ENCODE measurements around the gene UGT1A7. TPM values are rescaled to one million over a fixed set of nuclear protein-coding genes. Genes with fewer than 3 reads are reported as not detected.
"Not testable (repeated sequence)": the region's sequence is repeated elsewhere in the genome, so short reads cannot be mapped to it uniquely, and the experiment has no call there.

The UGT1A7 gene
- total RNA-seq (2014; rRNA removed; shearing (Covaris generic)), result not detected in 2 replicates
- 0.07 and 0.24 TPM in 2 replicates for polyA plus RNA-seq (2014; cell fraction: nucleus; rRNA removed)

DNA sequence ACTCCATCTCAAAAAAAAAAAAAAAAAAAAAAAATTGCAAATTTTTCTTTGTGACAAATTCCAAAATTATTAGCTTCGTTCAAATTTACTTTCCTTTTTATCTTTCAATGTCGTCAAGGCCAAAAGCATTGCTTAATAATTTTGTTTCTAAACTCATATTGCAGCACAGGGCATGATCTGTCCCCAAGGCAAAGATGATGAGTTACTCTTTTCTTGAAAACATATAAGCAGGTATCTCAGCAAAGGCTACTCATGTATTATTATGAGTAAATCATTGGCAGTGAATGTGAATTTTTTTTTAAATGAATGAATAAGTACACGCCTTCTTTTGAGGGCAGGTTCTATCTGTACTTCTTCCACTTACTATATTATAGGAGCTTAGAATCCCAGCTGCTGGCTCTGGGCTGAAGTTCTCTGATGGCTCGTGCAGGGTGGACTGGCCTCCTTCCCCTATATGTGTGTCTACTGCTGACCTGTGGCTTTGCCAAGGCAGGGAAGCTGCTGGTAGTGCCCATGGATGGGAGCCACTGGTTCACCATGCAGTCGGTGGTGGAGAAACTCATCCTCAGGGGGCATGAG is at the start of gene UGT1A7:
TSS of gene UGT1A7 (plus strand) at position 381 of the 579 bp plus-strand sequence. CDS start at position 418, 37 bp downstream.
- no peak for DNase-seq (ENCODE audit: extremely low read depth, low read depth)

DNA sequence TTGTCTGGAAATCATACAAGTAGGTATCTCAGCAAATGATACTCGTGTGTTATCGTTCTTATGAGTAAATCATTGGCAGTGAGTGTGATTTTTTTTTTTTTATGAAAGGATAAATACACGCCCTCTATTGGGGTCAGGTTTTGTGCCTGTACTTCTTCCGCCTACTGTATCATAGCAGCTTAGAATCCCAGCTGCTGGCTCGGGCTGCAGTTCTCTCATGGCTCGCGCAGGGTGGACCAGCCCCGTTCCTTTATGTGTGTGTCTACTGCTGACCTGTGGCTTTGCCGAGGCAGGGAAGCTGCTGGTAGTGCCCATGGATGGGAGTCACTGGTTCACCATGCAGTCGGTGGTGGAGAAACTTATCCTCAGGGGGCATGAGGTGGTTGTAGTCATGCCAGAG is 45.4 kb upstream of the UGT1A7 start, which contains the start of gene UGT1A10:
TSS of gene UGT1A10 (plus strand) at position 143 of the 400 bp plus-strand sequence. CDS start at position 218, 75 bp downstream.
- DNase-seq (ENCODE audit: extremely low read depth, low read depth), result not testable (repeated sequence)

DNA sequence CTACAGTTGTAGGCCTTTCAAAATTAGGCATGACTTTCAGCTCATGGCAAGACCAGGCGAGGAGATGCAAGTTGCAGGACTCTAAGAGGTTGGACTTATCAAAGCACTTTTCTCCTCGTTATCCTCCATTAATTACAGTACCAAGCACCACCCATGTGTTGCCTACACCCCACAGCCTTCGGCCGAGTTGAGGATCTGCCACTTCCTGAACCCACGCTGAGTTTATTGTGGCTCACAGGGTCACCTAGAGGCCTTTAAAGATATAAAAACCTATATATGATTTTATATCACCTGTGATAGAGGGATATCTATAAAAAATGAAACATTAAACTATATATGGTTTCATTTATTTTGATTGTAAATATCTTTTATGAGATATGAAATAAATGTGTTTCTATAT is 42.9 kb upstream of the UGT1A7 start:
- DNase-seq (ENCODE audit: extremely low read depth, low read depth), result no peak

DNA sequence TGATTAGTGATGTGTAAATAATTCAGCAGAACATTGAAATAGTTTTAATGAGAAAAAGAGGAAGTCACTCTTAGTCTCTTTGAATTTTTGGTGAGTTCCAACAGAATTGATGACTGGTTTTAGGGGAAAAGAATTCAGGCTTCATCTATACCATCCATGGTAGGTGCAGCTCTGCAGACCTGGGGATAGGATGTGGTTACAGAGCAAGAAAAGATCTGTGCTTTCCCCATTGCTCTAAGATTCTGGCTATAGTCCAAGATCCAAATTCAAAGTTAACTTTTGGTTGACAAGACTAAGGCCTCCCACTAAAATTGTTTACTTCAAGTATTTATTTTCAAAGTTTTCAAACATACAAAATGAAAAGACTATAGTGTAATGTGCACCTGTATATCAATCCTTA is 41.8 kb upstream of the UGT1A7 start:
- no peak for DNase-seq (ENCODE audit: extremely low read depth, low read depth)

DNA sequence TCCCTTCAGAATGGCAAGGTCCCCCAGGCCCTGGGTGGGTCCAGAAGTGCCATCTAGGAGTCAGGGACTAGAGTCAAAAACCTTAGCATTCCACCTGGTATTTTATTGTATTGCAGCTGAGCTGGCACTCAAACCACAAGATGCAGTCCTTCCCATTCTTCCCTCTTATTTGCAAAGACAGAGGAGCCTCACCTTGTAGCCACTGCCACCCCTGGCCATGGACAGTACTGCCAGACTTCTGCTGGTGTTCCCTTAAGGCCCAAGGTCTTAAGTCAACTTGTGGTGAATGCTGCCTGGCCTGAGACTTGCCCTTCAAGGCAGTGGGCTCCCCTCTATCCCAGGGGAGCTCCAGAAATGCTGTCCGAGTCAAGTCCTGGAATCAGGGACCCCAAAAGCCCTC is 38.6 kb upstream of the UGT1A7 start:
- DNase-seq (ENCODE audit: extremely low read depth, low read depth), result peak; percentile 14

DNA sequence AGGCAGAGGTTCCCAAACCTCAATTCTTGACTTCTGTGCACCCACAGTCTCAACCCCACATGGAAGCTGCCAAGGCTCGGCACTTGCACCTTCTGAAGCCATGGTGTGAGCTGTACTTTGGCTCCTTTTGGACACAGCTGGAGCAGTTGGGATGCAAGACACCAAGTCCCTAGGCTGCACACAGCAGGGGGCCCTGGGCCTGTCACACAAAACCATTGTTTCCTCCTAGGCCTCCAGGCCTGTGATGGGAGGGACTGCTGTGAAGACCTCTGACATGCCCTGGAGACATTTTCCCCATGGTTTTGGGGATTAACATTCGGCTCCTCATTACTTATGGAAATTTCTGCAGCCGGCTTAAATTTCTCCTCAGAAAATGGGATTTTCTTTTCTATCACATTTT is 35.7 kb upstream of the UGT1A7 start:
- not testable (repeated sequence) for DNase-seq (ENCODE audit: extremely low read depth, low read depth)

DNA sequence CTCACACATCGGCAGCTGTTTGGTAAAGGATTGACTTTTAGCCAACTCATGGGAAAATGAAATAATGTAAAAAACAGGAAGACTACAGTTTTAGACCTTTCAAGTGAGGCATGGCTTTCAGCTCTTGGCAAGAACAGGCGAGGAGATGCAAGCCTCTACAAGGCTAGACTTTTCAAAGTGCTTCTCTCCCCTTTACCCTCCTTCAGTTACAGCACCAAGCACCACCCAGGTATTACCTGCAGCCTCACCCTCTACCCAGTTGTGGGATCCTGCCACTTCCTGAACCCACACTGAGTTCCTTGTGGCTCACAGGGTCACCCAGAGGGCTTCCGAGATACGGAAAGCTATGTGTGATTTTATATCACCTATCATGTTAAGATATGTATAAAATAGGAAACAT is 30.7 kb upstream of the UGT1A7 start:
- no peak for DNase-seq (ENCODE audit: extremely low read depth, low read depth)

DNA sequence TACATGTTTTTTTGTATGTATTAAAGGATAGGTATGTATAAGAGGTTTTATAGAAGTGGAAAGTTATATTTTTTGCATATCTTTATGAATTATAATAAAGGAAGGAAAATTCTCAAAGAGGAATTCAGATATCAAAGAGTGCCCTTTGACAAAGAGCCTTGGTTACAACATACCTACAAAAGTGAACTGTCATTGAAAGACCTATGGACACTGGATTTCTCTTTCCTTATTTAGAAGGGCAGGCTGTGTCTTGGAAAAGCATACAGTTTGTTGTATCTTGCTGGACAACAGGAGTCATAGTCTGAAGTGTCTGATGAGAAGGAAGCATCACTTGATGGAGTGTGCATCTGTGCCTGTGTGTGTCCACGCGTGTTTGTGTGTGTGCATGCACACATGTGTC is 30.3 kb upstream of the UGT1A7 start:
- no peak for DNase-seq (ENCODE audit: extremely low read depth, low read depth)

DNA sequence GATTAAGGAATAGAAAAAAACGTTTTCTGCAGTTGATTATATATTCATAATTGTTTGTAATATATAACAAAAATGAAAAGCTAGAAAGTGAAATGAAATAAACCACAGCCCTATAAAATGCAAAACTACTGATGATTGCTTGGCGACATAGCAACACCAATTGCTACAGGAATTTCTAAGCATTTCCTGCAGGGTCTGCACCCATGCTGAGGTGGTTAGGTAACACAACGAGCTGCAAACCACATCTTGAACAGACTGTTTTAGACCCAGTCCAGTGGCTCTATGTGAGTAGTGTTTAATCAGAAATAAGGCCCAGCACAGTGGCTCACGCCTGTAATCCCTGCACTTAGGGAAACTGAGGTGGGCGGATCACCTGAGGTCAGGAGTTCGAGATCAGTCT is 27.2 kb upstream of the UGT1A7 start:
- no peak for DNase-seq (ENCODE audit: extremely low read depth, low read depth)

DNA sequence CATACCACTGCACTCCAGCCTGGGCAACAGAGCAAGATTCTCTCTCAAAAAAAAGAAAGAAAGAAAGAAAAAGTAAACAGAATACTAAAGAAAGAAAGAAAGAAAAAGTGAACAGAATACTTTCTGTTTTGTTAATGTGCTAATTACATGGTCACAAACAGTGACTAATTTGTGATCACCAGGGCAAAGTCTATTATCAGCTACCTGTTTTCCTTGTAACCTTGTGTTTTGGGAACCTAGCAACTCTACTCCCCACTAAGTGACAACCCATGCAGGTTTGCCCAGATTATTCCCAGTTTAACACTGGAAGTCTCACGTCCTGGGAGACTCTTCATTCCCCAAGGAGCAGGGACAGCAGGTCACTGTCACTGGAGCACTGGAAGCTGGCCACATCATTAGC is 26.7 kb upstream of the UGT1A7 start:
- no peak for DNase-seq (ENCODE audit: extremely low read depth, low read depth)

DNA sequence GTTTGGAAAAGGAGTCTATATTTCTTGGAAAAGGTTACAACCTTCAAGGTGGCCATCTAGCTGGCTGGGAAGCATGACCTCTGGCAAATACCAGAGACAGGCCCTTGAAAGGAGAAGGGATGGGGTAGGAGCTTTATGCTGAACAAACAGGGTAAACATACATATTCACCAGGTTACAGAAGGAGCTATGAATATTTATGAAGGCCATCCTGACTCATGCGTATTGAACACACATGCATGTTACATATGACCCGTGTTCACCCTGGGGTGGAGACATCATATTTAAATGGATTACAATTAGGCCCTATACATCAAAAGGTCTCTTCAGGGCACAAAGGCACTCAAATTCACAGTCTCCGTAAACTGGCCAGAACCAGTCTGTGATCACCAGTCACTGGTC is 25.8 kb upstream of the UGT1A7 start:
- not testable (repeated sequence) for DNase-seq (ENCODE audit: extremely low read depth, low read depth)

DNA sequence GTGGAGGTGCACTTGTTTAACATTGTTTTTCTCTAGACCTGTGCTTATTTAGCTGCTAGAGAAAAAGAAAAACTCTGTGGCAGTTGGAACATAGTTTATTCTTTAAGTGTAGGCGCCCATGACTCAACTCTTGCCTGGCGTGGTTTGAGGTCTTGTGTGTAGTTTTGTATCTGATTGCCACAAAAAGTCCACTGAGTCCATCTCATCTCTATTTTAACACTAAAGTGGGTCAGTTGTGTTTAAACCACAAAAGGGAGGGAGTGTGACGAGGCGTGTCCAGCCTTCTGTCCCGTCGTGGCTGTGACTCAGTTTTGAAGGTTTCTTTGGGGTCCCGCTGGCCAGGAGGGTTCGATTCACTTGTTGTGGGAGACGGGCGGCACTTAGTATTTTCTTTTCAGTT is 25.3 kb upstream of the UGT1A7 start:
- DNase-seq (ENCODE audit: extremely low read depth, low read depth), result no peak

DNA sequence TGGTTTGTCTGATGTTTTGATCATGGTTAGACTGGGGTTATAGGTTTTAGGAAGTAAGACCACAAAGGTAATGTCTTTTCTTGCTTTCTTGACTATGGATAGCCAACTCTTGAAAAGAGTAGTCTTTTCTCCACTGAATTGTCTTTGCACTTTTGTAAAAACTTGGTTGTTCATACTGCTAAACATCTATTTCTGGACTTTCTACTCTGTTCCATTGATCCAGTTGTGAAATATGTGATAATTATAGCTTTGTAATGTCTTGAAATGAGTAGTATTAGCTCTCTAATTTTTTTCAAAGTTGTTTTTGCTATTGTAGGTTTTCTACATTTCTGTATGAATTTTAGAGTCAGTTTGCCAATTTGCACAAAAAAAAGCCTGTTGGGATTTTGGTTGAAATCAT is 23.1 kb upstream of the UGT1A7 start:
- DNase-seq (ENCODE audit: extremely low read depth, low read depth), result no peak

DNA sequence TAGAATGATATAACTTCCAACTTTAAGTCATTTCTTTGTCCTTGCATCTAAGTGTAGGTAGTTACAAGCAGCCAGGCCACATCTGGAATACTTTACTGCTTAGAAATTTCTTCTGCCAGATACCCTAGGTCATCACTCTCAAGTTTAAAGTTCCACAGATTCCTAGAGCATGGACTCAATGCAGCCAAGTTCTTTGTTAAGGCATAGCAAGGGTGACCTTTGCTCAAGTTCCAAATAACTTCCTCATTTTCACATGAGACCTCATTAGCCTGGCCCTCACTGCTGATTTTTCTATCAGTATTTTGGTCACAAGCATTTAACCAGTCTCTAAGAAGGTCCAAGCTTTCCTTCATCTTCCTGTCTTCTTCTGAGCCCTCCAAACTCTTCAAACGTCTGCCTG is 17.8 kb upstream of the UGT1A7 start:
- DNase-seq (ENCODE audit: extremely low read depth, low read depth), result no peak

DNA sequence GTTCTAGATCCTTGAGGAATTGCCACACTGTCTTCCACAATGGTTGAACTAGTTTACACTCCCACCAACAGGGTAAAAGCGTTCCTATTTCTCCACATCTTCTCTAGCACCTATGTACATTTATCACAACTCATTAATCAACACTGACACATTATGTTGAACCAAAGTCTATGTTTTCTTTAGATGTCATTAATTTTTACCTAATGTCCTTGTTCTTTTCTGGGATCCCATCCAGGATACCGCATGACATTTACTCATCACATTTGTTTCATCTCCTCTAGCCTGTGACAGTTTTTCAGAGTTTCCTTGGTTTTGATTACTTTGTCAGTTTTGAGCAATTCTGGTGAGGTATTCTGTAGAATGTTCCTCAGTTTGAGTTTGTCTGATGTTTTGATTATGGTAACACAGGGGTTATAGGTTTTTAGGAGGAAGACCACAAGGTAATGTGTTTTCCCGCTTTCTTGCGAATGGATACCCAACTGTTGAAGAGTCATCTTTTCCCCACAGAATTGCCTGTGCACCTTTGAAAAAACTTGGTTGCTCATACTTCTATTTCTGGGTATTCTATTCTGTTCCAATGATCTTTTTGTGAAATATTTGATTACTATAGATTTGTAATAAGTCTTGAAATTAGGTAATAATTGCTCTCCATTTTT is 13.0 kb upstream of the UGT1A7 start:
- no peak for DNase-seq (ENCODE audit: extremely low read depth, low read depth)

DNA sequence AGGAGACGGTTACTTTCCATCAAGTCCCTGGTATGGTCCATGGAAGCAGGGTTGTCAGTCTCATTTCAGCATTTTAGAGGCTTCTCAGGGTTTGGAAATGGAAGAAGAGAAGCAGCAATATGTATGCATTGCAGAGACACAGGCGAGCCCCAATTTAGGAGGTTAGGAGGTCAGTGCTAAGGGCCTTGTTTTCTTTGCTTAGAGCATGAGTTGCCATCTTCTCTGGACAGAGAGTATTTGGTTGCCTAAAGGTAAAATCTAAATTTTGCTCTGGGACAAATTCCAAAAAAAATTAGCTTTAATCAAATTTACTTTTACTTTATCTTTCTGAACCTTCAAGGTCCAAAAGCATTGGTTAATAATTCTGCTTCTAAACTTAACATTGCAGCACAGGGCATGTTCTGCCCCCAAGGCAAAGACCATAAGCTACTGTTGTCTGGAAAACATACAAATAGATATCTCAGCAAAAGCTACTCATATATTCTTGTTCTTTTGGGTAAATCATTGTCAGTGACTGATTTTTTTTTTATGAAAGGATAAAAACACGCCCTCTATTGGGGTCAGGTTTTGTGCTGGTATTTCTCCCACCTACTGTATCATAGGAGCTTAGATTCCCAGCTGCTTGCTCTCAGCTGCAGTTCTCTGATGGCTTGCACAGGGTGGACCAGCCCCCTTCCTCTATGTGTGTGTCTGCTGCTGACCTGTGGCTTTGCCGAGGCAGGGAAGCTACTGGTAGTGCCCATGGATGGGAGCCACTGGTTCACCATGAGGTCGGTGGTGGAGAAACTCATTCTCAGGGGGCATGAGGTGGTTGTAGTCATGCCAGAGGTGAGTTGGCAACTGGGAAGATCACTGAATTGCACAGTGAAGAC is 10.2 kb upstream of the UGT1A7 start, which contains the start of gene UGT1A9:
TSS of gene UGT1A9 (plus strand) at position 609 of the 872 bp plus-strand sequence. CDS start at position 646, 37 bp downstream.
- no peak for DNase-seq (ENCODE audit: extremely low read depth, low read depth)

DNA sequence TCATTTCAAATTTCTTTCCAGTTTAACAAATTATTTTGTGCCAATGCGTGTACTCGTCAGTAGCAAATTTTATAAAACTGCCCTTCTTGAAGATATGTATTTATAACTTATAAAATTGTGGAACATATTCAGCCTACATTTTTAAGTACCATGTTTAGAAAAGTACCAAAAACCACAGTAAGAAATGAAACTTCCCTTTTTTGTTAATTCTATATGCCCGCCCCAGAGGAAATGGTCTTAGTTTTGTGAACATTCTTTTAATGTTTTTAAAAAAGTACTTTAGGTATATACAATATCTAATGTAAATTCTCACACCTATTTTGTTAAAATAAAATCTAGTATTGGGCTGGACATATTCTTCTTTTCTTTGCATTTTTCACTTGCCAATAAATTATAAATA is 8.8 kb upstream of the UGT1A7 start:
- DNase-seq (ENCODE audit: extremely low read depth, low read depth), result no peak

DNA sequence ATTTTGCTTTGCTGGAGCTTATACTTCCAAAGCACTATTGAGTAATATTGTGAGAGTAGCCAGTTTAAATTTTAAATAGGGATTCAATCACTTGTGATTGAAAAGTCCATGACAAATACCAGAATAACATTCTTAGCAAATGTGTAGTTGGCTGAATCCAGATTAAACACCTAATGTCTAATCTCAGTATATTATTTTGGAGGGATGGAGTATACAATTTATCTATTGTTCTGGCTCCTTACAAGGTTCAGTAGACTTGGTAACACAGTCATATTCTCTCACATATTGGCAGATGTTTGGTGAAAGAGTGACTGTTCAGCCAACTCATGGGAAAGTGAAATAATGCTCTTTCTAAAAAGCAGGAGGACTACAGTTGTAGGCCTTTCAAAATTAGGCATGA is 7.8 kb upstream of the UGT1A7 start:
- DNase-seq (ENCODE audit: extremely low read depth, low read depth), result no peak

DNA sequence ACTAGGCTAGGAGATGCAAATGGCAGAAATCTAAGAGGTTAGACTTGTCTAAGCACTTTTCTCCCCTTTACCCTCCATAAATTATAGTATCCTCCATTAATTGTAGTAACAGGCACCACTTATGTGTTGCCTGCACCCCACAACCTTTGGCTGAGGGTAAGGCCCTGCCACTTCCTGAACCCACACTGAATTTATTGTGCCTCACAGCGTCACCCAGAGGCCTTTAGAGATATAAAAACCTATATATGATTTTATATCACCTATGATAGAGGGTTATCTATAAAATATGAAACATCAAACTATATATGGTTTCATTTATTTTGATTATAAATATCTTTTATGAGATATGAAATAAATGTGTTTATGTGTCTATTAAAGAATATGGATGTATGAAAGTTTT is 7.4 kb upstream of the UGT1A7 start:
- DNase-seq (ENCODE audit: extremely low read depth, low read depth), result no peak

DNA sequence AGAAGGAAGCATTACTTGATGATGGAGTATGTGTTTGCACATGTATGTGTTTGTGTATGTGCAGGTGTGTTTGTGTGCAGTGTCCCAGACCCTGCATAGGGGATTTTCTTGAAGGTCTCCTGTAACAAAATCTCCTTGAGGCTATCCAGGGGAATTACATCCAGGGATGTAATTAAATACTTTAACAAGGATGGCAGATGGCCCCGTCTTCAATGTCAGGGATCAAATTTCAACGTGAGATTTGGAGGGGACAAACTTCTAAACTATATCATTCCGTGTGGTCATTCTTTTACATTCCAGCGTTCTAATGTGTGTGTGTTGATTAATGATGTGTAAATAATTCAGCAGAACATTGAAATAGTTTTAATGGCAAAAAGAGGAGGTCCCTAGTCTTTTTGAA is 6.7 kb upstream of the UGT1A7 start:
- DNase-seq (ENCODE audit: extremely low read depth, low read depth), result no peak

DNA sequence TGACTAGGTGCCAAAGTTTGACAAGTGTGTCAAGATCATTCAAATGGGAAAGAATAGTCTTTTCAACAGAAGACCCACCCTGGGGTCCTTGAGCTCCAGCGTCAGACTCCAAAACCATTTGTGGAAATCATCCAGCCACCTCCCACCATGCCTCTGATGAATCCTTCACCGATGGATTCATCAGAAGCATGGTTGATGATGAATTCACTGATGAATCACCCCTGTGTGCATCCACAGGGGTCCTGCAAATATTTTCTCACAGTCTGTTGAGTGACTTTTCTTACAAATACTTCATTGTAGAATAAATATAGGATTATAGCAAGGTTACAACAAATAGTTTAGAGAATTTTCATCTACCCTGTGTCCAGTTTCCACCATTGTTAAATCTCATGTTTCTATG is 5.7 kb upstream of the UGT1A7 start:
- no peak for DNase-seq (ENCODE audit: extremely low read depth, low read depth)
